HG02884 (cell line): ENCODE measurements around the gene EIF2D.

Experiments
- ATAC-seq: cut with Tn5 transposase; IDR thresholded peaks from one replicate; pipeline ENCODE4 v1.9.1; 2021; ENCODE audit warnings: mild to moderate bottlenecking, moderate library complexity; ENCODE audit not compliant: unreplicated experiment

EIF2D gene

GRCh38 chr1:206572835-206573234, 39.4 kb downstream of the EIF2D start:
- no peak for ATAC-seq

GRCh38 chr1:206570529-206570928, 41.7 kb downstream of the EIF2D start:
- no peak for ATAC-seq

- ATAC-seq = no peak
Observed at GRCh38 chr1:206569556-206569955, 42.7 kb downstream of the EIF2D start.

GRCh38 chr1:206568779-206569352, 43.4 kb downstream of the EIF2D start:
- no peak for ATAC-seq

GRCh38 chr1:206568256-206568655, 44.0 kb downstream of the EIF2D start:
- ATAC-seq = no peak

GRCh38 chr1:206566999-206567398, 45.3 kb downstream of the EIF2D start:
- ATAC-seq = no peak

GRCh38 chr1:206565995-206566394, 46.3 kb downstream of the EIF2D start:
- no peak for ATAC-seq

GRCh38 chr1:206563367-206564207, 48.7 kb downstream of the EIF2D start:
- ATAC-seq = peak; percentile 8

- ATAC-seq = no peak
Observed at GRCh38 chr1:206560007-206560716, 52.1 kb downstream of the EIF2D start.

GRCh38 chr1:206559672-206559995, 52.6 kb downstream of the EIF2D start:
- ATAC-seq = no peak

- no peak for ATAC-seq
Observed at GRCh38 chr1:206558794-206559671, 53.2 kb downstream of the EIF2D start.

GRCh38 chr1:206557636-206558473, 54.4 kb downstream of the EIF2D start:
- ATAC-seq = no peak

GRCh38 chr1:206556750-206557635, 55.3 kb downstream of the EIF2D start:
- ATAC-seq = peak; percentile 44

GRCh38 chr1:206556047-206556749, 56.1 kb downstream of the EIF2D start:
- no peak for ATAC-seq

- ATAC-seq = no peak
Observed at GRCh38 chr1:206555473-206555935, 56.8 kb downstream of the EIF2D start.

GRCh38 chr1:206554701-206555472, 57.4 kb downstream of the EIF2D start:
- no peak for ATAC-seq

- ATAC-seq = no peak
Observed at GRCh38 chr1:206554211-206554610, 58.1 kb downstream of the EIF2D start.

GRCh38 chr1:206551986-206552326, 60.3 kb downstream of the EIF2D start:
- no peak for ATAC-seq
